Measurements from ENCODE around the gene SUN2.

GRCh38 chr22:38745676-38746460, 9.9 kb downstream of the SUN2 start:
- no peak for TF ChIP-seq CTCF (IDR thresholded peaks at IDR 0.05)
- TF ChIP-seq POLR2A (IDR thresholded peaks at IDR 0.05): no peak
